Brain microvascular endothelial cell (primary cell): ENCODE measurements around the gene SULT1A1.
"Not testable (repeated sequence)": the region's sequence is repeated elsewhere in the genome, so short reads cannot be mapped to it uniquely, and the experiment has no call there.

ENCODE experiments used
- DNase-seq: peaks from one replicate; pipeline ENCODE4 v3.0.0-alpha.2; 2020
- H3K27ac ChIP-seq: fragments of 250-450 bp; sonication (Bioruptor Pico); 2 replicates; pipeline ENCODE4 v1.5.1; 2020; ENCODE audit warnings: mild to moderate bottlenecking, moderate library complexity
- H3K27me3 ChIP-seq: fragments of 250-450 bp; sonication (Bioruptor Pico); replicated peaks from 2 replicates; pipeline ENCODE4 v1.5.1; 2020; ENCODE audit warnings: mild to moderate bottlenecking
- H3K36me3 ChIP-seq: fragments of 250-450 bp; sonication (Bioruptor Pico); replicated peaks from 2 replicates; pipeline ENCODE4 v1.5.1; 2020; ENCODE audit warnings: mild to moderate bottlenecking
- H3K4me3 ChIP-seq: 2 replicates; pipeline ENCODE4 v1.5.1; 2011; ENCODE audit warnings: low read depth, mild to moderate bottlenecking, control low read depth, low read length, moderate library complexity
- in situ Hi-C: cut with HindIII; loops from 2 replicates; pipeline ENCODE4 v1.10.0; 2017; ENCODE audit warnings: low sequenced_read_pairs, low pct_ligation_motif_present
- TF ChIP-seq, protein P1 (sequence below): IDR thresholded peaks from 2 replicates; pipeline ENCODE4 v1.5.1; 2011; ENCODE audit warnings: low read depth, mild to moderate bottlenecking, moderate library complexity, low read length, control low read depth, inconsistent platforms; ENCODE audit errors: missing control alignments

The SULT1A1 gene

DNA sequence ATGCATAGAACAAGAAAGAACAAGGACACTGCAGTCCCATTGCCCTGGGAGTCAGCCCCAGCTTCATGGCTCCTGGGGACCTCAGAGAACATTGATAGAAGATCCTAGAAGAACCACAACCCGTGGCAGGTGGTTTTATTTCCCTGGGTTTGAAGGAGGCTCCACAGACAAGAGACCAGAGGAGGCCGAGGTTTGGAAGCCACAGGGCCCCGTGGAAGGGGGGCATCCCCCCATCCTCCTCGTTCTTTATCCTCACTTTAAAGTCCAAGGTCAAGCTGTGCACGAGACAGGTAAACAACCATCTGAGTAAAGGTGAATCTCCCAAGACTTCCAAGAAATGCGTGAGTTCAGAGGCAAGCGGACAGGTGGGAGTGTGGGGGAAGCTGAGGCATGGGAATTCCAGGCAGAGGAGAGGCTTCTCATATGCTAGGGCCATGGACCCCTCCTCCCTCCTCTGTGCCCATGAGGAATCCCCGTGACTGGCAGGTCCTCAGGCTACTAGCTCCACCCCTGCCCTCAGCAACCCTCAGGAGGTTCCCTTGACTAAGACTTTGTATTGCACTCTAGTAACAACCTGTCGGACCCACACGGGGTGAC is 849 bp upstream of the SULT1A1 start:
- DNase-seq = no peak
- H3K4me3 ChIP-seq = no peak overlapping the region
- TF ChIP-seq, protein P1, sequence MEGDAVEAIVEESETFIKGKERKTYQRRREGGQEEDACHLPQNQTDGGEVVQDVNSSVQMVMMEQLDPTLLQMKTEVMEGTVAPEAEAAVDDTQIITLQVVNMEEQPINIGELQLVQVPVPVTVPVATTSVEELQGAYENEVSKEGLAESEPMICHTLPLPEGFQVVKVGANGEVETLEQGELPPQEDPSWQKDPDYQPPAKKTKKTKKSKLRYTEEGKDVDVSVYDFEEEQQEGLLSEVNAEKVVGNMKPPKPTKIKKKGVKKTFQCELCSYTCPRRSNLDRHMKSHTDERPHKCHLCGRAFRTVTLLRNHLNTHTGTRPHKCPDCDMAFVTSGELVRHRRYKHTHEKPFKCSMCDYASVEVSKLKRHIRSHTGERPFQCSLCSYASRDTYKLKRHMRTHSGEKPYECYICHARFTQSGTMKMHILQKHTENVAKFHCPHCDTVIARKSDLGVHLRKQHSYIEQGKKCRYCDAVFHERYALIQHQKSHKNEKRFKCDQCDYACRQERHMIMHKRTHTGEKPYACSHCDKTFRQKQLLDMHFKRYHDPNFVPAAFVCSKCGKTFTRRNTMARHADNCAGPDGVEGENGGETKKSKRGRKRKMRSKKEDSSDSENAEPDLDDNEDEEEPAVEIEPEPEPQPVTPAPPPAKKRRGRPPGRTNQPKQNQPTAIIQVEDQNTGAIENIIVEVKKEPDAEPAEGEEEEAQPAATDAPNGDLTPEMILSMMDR = no peak

DNA sequence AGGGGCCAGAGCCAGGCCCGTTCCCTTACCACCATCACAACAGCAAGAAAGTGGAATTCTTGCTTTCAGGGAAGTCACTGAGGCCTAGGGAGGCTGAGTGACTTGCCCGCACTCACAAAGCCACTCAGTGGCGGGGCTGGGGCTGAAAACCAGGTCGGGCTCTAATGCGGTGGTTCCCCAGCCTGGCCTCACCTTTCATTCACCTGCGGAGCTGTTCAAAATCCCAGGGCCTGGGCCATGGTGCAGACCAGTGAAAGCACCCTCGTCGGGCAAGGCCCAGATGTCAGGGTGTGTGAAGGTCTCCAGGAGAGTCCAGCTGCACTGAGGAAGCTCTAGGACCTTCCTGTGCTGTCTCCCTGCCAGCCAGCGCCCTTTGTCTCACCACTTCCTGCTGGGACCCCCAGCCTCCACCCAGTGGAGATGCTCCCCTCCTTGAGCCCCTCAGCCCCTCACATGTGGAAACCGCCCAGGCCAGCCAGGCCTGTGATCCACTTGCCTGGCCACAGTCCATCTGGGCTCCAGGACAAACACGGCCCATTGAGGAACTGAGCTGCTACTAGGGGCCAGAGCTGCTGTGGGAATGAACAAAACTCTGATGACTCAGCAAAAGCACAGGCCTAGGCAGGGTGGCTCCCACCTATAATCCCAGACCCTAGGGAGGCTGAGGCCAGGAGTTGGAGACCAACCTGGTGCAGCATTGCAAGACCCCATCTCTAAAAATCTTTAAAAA is 812 bp downstream of the SULT1A1 start:
- DNase-seq, H3K4me3 ChIP-seq, H3K36me3 ChIP-seq, H3K27me3 ChIP-seq, H3K27ac ChIP-seq, in situ Hi-C loops: not testable (repeated sequence)

More for the DNA sequence above, 849 bp upstream of the SULT1A1 start:
- no peaks in the 10 kb centered on the region for H3K36me3 ChIP-seq
- in situ Hi-C loops = no loop called here
- peaks cover 2% of the 10 kb centered on the region for H3K27me3 ChIP-seq
- no peak overlapping the region for H3K27ac ChIP-seq

DNA sequence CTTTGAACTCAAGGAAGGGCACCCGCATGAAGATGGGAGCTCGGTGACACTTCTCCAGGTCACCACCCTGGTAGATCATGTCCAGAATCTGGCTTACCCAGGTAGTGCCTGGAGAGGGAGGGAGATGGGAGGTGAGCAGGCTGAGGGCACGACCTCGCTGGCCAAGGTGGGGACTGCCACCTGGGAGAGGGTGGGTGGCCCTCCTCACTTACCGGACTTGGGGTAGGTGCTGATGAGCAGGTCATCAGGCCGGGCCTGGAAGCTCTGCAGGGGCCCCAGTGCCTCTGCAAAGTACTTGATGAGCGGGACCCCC is 1.4 kb downstream of the SULT1A1 start:
- DNase-seq, H3K4me3 ChIP-seq, H3K36me3 ChIP-seq, H3K27ac ChIP-seq, in situ Hi-C loops, H3K27me3 ChIP-seq: not testable (repeated sequence)

DNA sequence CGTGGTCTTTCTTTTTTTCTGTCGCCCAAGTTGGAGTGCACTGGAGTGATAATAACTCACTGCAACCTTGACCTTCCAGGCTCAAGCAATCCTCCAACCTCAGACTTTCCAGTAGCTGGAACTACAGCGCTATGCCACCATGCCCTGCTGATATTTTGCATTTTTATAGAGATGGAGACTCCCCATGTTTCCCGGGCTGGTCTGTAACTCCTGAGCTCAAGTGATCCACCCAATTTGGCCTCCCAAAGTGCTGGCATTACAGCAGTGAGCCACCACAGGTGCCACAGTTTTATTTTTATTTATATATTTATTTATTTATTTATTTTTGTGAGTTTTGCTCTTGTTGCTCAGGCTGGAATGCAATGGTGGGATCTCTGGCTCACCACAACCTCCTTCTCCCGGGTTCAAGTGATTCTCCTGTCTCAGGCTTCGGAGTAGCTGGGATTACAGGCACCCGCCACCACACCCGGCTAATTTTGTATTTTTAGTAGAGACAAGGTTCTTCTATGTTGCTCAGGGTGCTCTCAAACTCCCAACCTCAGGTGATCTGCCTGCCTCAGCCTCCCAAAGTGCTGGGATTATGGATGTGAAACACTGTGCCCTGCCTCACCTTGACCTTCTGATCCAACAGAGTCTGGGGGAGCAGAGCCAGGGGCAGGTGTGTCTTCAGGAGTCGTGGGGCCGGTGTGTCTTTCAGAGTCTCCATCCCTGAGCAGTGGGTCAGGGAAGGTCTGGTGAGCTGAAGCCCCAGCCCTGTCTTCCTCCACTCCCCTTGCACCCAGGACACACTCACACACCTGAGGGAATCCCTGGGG is 2.0 kb downstream of the SULT1A1 start:
- H3K4me3 ChIP-seq, H3K27ac ChIP-seq, H3K27me3 ChIP-seq, in situ Hi-C loops, H3K36me3 ChIP-seq, DNase-seq: not testable (repeated sequence)

DNA sequence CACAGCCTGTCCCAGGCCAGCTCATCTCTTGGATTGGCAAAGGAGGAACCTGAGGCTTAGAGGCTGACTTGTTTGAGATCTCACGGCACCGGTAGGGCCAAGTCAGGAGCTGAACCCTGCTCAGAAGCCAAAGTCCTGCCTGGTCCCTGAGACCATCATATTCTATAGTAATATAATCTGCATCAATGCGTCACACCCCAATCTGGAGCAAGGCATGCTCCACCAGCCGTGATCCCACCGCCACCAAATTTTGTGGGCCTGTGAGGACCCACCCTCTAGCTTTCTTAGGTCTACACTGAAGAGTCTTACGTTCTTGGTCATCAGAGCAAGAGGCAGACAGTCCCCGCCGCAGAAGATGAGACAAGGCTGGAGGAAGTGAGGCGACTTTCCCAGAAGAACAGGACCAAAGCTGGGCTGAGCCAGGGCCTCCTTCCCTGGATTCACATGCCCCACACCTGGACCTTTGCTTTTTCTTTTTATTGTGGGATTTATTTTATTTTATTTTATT is 2.7 kb downstream of the SULT1A1 start:
- no peak overlapping the region for H3K27ac ChIP-seq
- H3K4me3 ChIP-seq = no peak overlapping the region
- no peak for DNase-seq
- TF ChIP-seq, protein P1 = no peak
- in situ Hi-C loops = no loop called here
- H3K36me3 ChIP-seq = no peaks in the 10 kb centered on the region
- H3K27me3 ChIP-seq = peaks cover 5% of the 10 kb centered on the region

DNA sequence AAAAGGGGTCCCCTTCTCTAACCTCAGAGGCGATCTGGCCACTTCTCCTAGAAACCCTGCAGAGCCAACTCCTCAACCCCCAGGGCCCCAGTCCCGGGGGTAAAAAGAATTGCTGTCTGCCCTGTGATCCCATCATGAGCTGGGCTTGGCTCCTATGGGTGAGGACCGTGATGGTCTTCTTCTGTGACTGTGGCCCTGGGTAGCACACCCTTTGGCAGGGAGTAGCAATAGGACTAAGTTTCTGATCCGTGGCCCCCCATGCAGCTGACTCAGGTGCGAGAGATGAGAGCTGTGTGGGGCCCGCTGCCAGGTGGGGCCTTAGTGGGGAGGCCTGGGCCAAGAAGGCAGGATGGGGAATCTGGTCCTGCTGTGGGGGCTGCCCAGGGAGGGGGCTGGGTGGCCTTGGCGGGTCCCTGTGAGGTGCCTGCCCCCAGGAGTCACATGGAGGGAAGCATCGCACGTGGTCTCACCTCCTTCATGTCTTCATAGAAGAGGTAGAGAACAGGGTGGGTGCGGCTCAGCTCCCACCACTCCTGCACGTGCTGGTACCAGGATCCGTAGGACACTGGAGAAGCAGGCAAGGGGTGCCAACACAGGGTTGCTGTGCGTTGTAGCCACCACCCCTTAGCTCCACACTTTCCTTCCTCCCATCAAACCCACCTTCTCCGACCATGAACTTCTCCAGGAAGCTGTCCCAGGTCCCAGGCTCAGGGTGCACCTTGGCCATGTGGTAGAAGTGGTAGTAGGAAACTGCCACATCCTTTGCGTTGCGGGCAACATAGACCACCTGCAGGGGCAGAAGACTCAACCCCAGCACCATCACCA is 3.3 kb downstream of the SULT1A1 start:
- TF ChIP-seq, protein P1 = no peak
- Histone ChIP-seq H3K27ac (no peak overlapping the region), H3K36me3 (no peaks in the 10 kb centered on the region), H3K27me3 (peaks cover 5% of the 10 kb centered on the region), H3K4me3 (no peak overlapping the region)
- DNase-seq = no peak
- in situ Hi-C loops = no loop called here
